CD4-positive, alpha-beta T cell treated with Interleukin-21 for 1 hour (primary cell): ENCODE data around the gene ARSA.

ENCODE experiments used
- DNase-seq: peaks from one replicate; pipeline ENCODE4 v3.0.0-alpha.2; 2020

The ARSA gene

DNA sequence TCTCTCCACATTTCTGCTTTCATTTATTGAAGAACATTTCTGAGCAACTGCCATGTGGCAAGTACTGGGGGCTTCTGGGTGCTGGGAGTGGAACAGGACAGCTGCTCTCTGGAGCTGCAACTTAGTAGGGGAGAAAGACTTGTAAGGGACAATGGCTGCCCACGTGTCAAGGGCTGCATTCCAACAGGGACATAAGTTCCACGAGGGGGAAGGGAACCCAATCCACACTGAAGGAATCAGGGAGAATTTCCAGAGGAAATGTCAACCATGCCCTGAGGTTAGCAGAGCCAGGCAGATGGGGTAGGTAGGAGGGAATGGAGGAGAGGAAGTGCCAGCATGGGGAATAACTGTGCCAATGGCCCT is 25.6 kb downstream of the ARSA start:
- DNase-seq: no peak

DNA sequence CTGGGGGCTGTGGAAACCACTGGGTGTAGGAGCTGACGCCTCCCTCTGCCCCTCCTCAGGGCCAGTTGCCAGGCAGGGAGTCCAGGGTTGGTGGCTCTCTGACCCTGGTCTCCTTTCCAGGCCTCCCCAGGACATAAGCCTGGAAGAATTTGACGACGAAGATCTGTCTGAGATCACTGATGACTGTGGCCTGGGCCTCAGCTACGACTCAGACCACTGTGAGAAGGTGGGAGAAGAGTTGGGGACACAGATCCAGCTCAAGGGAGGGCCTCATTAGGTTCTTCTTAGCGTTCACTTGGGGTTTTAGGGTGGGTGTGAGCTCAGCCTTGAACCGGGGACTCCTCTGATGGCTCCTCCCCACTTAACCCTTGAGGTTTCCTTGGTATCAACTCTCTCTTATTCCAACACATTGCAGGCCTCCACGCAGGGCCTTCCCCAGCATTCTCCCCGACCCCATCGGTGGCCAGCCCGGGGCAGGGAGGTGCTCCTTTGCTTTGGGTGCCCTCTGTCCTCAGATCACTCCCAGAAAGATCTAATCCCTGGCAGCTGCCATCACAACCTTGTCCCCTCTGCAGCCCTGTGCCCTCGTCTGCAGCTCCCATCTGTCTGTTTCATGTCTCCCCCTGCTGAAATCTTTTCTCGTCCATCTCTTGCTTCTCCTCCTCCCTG is 26.1 kb downstream of the ARSA start:
- no peak for DNase-seq

DNA sequence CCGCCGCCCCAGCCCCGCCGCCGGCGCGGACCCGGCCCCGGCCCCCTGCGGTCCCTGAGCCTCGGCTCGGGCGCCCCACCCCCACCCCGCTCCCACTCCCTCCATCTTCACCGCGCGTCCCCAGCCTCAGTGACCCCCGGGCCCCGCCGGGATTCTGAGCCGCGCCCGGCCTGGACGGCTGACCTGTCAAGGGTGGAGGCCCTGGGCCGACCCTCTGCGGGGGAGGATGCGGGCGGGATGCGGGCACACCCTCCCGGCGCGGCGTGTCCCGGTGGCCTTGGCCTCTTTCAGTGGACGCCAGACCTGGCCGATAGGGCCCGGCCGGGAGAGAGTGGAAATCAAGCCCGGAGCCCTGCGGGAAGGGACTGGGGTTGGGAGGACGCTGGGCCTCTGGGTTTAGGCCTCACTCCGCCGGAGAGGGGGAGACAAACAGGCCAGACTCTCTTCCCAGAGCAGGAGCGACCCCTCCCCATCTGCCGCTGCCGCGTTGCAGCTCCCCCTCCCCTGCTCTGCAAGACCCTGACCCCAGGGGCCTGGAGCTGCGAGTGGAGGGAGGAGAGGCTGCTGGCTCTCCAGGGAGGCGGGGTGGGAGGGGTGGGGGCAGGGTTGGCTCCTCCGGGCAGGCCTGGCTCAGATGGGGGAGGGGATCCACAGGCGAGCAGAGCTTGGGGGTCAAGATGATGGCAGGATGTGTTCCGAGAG is 26.8 kb downstream of the ARSA start:
- DNase-seq: no peak

DNA sequence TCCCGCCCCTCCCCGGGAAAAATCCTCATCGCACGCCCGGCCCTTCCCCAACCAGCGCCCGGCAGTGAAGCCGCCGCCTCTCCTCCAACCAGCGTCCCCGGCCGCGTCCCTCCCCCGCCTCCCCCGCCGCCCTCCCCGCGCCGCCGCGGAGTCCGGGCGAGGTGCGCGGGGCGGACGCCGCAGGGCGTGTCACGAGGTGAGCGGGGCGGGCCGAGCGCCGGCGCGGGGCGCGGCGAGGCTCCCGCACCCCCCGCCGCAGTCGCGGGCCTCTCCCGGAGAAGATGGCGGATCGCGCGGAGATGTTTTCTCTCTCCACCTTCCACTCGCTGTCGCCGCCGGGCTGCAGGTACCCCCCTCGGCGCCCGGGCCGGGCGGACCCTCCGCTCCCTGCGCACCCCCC is 27.4 kb downstream of the ARSA start, which contains the start of gene MAPK8IP2:
Gene MAPK8IP2, plus strand, starts transcription at position 256 of the 400 bp plus-strand sequence. Its CDS starts 26 bp downstream, at position 282.
- DNase-seq: peak; percentile 6

DNA sequence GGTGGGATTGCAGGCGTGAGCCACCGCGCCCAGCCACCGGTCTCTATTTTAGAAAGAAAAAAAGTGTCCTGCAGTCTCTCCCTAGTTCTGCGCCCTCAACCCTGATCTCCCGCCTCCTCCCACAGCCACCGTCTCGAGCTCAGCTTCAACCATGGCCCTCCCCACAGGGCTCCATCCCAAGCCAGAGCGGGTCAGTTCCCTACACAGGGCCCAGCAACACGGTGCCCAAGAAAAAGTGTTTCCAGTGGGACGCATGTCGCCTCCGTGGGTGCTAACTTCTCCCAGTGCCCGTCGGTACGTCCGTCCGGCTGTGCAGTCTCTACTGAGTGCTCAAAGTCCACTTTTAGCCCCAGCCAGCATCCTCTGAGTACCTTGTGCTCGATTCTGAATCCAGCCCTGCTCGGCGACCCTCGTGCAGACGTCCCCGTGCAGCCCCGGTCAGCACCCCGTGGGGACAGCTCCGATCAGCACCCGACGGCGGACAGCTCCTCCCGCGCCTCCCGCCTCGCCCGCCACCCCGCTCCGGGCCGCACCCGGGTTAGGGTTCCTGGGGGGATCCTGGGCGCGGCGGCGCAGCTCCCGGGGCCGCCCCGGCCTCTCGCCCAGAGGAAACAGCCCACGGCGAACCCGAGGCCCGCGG is 28.0 kb downstream of the ARSA start:
- peak; percentile 64 for DNase-seq

DNA sequence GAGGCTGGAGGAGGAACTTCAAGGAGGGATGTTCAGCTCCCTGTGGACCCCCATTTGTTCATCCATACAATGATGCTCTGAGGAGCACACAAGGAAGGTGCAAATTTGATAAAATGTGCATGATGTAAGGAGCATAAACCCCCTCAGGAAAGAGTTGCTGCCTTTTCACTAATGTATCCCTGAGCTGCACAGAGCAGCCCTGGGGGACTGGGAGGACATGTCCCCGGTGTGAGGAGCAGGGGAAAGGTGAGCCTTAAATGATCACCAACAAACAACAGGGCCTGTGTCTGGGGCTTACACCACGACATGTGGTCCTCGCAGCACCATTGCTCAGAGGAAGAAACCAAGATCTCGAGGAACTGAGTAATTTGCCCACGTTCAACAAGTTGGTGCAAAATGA is 30.9 kb downstream of the ARSA start:
- no peak for DNase-seq

DNA sequence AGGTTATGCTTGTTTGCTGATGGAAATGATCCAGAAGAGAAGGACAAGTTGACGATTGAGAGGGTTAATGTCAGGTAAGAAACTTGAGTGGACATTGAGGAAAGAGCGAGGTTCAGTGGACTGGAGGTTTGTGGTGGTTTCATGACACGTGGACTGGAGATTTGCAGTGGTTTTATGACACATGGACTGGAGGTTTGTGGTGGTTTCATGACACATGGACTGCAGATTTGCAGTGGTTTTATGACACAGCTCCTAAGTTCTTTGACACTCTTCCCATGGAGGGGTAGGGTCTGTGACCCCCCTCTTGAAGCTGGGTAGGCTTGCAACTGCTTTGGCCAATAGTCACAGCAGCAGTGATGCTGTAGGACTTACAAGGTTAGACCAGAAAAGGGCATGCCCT is 32.8 kb downstream of the ARSA start:
- DNase-seq: no peak

DNA sequence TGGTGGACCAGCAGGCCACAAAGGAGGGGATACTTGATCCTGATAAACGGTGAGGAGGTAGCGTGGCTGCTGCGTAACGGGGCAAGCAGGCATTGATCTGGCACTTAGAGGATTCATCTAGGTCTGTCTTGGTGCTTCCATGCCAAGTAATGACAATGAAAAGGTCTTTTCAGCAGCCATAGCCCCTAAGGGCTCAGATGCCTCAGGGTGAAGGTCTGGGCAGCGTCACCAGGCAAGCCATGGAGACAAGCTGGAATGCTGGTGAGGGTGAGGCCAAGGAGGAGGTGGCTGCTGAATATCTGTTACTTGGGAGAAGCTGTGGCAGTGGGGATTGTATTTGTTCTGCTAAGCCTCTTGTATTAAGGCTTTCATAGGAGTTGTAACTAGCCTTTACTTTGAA is 40.5 kb downstream of the ARSA start:
- DNase-seq: no peak

DNA sequence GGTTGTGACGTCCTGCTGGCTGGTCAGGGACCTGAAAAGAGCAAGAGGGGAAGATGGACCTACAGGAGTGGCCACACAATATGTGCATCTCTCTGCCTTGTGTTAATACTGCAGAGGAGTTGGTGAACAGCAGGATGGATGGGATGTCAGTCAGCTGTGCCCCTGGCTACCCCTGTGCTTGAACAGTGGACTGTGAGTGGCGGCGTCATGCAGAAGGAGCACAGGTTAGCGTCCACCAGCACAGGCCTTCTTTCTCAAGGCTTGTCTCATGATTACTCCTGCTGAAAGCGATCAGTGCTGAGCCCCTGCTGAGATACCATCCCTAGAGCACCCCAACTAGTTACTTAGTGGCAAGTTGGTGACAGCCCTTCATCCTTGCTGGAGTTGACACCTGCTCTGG is 41.5 kb downstream of the ARSA start:
- no peak for DNase-seq

DNA sequence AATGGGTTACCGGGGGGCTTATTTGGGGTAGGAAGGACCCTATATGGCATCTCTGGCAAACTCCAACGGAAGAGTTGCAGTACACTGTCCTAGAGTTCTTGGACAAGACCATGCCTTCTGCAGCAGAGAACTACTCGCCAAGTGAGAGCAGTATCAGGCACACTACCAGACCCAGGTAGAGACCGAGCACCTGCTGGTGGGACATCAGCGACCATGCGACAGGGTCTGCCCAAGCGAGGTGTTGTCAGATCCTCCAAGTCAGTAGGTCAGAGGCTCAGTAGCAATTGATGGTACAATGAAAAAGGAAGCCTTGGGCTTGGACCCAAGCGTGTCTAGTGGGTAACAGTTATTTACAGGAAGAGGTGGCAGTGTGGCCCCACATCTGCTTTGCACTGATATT is 42.2 kb downstream of the ARSA start:
- DNase-seq: no peak

DNA sequence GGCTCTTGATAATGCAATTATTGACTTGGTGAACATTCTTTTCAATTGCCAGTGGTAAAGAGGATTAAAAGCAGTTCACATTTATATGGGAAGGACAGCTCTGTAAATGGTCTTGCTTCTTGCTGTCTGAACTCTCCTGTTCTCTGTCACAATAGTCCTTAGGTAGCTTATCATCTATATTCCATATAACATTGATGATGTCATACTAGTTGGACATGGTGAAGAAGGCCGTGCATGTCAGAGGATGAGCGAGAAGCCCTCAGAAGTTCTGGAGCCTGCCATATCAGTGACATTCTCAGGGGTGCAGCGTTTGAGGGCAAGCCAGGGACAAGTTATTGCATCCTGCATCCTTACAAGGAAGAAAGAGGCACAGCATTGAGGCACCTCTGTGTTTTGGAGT is 42.7 kb downstream of the ARSA start:
- DNase-seq: no peak

DNA sequence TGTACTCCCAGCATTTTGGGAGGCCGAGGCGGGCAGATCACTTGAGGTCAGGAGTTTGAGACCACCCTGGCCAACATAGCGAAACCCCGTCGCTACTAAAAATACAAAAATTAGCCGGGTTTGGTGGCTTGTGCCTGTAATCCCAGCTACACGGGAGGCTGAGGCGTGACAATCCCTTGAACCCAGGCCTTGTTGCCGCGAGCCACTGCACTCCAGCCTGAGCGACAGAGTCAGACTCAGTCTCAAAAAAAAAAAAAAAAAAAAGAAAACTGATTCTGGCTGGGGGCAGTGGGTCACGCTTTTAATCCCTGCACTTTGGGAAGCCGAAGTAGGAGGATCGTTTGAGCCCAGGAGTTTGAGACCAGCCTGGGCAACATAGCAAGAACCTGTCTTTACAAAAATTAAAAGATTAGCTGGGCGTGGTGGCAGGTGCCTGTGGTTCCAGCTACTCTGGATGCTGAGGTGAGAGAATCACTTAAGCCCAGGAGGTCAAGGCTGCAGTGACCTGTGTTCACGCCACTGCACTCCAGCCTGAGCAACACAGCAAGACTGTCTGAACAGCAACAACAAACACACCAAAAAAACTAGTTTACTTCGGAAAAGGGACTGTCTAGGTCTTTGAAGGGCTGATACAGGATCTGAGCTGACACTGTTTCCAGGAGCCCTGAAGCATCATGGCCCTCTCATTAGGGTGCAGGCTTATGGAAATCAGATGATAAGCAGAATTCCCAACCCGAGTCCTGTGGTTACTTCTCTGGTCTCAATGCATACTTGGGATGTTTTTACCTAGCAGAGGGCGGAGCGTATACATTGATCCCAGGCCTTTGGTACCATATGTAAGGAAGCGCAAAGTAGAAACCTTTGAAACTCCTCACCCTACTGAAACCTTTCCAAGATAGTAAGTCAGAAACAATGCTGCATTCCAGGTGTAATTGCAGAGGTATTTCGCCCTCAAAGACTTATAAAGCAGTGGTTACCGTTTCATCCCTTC is 43.6 kb downstream of the ARSA start:
- no peak for DNase-seq

DNA sequence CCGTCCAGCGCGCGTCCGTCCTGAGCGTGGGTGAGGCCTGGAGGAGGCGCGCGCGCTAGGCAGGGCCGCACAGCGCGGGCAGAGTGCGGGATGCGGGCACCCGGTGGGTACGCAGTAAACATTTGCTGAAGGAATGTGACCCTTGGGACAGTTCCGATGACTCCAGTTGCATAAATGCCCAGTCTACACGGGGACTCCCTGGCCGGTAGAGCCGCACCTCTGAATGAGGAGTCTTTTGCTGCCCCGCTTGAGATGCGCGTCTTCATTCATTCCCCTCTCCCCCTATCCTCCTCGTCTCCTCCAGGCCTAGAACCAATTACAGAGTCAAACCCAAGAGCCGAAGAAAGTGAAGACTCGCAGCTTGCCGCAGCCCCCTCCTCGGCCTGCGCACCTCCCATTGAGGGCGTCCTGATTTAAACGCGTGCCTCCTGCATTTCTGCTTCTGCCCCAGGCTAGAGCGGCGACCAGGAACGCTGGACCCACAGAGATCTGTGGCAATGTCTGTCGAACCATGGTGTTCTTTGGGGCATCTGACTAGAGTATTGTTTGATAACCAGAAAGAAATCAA is 44.6 kb downstream of the ARSA start:
- no peak for DNase-seq

DNA sequence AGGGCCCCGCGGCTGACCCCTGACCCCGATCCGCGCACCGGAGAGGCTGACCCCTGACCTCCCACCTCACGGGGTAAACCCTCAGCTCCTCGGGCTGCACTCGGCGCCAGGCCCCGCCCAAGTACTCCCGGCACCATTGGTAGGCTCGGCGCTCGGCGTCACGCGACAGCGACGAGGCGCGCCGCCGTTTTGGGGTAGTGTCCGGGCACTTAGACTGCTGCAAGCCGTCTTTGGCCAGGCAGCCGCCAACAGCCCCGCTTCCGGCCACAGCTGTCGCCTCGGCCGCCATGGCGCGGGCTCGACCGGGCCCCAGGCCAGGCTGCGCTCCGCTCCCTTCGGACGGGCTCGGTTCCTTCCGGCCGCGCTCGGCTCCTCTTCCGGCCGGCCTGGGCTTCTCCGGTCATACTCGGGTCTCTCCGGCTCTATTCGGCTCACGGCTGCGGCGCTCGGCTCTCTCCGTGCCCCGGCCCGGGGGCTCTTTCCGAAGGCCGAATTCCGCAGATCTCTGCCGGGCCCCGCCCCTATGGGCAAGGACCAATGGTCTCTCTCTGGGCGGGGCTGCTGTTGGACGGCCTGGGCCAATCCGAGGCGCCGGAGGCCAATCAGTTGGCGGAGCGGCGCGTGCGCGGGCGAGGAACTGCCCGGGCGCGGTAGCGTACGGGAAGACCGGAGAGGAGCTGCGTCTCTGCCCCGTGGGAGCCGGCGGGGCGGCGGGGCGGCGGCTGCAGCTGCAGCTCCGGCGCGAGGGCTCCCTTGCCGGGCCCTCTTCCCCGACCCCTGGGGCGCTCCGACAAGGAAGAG is 45.3 kb downstream of the ARSA start, which contains the start of gene CHKB:
Gene CHKB, minus strand, starts transcription at position 357 of the 801 bp plus-strand sequence. Its CDS starts 68 bp downstream, at position 289.
- peak; percentile 99 for DNase-seq

DNA sequence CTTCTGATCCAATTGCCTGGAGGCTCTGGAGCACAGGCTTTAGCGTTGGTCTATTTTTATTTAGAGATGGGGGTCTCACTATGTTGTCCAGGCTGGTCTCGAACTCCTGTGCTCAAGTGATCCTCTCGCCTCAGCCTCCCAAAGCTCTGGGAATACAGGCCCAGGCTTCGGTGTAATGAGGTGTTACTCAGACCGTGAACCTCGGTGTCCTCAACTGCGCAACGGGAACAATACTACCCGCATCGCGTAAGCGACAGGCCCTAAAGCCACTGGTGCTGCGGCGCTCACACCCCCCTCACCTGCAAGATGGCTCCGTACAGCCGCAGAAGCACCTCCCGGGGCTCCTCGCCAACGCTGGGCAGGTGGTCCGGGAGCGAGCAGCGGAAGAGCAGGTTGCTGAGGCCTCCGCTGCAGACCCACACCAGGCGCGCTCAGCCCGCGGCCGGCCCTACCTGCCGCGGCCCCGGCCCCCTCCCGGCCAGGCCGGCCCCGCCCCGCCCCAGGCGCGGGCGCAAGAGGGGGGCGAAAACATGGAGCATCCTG is 45.9 kb downstream of the ARSA start:
- DNase-seq: peak; percentile 39

DNA sequence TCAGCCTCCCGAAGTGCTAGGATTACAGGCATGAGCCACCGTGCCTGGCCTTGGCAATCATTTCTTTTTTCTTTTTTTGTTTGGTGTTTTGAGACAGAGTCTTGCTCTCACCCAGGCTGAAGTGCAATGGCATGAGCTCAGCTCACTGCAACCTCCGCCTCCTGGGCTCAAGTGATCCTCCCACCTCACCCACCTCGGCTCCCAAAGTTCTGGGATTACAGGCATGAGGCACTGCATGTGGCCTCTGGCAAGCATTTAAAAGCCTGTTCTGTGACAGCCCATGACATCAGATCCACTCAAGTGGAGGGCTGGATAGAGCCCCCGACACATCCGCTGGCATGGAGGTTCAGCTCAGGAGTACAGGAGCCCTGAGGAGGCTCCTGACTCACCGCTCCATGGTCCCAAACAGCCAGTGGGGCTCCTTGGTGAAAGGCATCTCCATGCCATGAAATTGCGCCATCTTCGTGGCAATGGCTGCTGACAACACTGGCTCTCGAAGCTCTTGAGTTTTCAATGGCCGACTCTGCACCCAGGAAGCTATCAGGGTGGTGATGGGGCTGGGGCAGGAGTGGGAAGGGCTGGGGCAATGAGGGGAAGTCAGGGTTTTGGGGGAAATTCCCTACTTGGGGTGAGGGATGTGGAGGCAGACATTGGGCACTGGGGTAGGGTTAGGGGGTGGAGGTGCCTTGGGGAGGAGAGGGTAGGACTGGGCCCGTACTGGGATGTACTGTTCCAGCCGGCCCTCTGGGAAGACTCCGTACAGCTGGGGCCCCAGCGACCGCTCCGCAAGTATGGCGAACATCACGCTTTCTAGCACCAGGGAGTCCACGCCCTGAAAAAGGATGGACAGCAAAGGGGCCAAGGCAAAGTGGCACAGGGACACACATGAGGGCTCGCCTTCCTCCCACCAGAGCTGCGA is 46.7 kb downstream of the ARSA start:
- no peak for DNase-seq

DNA sequence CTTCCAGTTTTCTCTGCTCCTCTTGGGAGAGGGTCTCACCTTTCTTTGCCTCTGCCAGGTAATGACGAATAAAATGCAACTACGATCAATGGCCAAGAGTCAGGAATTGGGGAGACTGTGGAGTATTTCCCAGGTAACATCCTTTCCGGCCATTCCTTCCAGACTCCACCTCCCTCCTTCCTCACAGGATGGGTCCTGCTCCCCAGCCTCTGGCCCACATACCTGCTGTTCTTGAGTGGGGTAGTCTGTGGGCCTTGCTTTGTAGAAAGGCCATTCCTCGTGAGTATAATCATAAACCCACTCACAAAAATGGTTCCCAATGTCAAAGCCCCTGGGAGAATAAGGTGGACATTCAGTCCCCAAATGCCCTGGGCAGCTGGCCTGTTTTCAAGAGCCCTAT is 48.2 kb downstream of the ARSA start:
- DNase-seq: no peak

DNA sequence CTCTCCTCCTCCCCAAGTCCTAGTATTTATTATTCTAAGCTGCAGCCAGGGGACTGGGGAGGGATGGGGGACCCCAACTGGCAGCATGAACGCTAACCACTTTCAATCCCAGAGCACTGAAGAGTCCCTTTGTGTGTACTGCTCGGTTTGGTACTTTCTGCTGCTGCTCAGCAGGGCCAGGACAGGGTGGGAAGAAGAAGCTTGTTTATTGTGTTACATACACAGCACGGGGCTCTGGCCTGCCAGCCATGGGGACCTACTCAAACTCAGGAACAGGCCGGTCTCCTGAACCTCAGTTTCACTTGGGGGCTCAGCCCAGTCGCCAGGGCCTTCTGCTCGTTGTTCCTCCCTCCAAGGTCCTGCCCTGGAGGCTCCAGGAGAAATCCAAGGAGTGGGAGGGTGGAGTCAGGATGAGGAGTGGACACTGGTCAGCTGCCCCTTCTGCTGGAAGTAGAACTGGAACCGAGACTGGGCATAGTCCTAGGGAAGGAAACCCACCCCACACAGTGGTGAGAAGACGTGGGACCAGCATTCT is 49.1 kb downstream of the ARSA start:
- no peak for DNase-seq

DNA sequence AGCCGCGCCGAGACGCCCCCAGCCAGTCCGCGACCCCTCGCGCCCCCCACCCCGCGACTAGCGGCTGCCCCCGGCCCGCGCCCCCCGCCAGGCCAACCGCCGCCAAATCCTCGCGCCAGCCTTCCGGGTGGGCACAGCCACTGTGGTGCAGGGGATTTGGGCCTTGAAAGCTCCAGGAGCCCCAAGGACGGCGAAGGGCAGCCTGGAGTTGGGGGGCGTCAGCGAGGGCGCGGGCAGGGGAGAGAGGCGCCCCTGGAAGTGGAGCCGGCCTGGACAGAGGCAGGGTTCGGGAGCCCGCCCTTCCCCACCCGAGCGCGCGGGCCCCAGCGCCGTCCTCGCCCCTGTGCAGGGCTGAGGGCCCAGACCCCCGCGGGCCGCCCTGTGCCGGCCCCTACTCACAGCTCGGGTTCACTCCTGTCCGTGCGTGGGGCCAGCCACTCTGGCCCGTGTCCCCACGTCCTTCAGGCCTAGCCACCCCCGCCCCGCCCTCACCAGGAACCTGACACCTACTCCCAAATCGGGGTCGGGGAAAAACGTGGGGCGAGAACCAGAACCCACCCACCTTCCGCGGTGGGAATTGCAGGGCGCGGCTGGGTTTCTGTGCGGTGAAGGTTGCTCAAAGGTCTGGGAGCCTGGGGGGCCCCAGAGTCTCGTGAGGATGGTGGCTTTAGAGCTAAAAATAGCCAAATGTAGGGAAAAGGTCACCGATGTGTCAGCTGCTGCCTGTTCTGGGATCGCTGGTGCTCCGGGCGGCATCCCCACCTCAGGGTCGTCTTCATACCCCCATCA is 49.8 kb downstream of the ARSA start, which contains the start of gene CPT1B:
Gene CPT1B, minus strand, starts transcription at position 441 of the 789 bp plus-strand sequence. CDS start 512 bp downstream, outside the sequence.
- no peak for DNase-seq
